ENCODE data around the gene INTS11.
"Not testable (repeated sequence)": the region's sequence is repeated elsewhere in the genome, so short reads cannot be mapped to it uniquely, and the experiment has no call there.

Gene INTS11

GRCh38 chr1:1329304-1330210 is 5.1 kb upstream of the INTS11 start:
- no peak for DNase-seq (ENCODE audit: low spot score)

- DNase-seq (ENCODE audit: low spot score), result no peak
Measured at GRCh38 chr1:1328254-1328653, 3.8 kb upstream of the INTS11 start.

- DNase-seq (ENCODE audit: low spot score), result no peak
Measured at GRCh38 chr1:1327291-1327690, 2.8 kb upstream of the INTS11 start.

- DNase-seq (ENCODE audit: low spot score), result no peak
Measured at GRCh38 chr1:1326075-1326605, 1.7 kb upstream of the INTS11 start.

GRCh38 chr1:1325288-1326074 is 1.0 kb upstream of the INTS11 start:
- no peak for DNase-seq (ENCODE audit: low spot score)

- no peak for DNase-seq (ENCODE audit: low spot score)
Measured at GRCh38 chr1:1324084-1324523, 356 bp downstream of the INTS11 start.

- DNase-seq (ENCODE audit: low spot score), result no peak
Measured at GRCh38 chr1:1322952-1323351, 1.5 kb downstream of the INTS11 start.

GRCh38 chr1:1322418-1322817 is 2.0 kb downstream of the INTS11 start:
- no peak for DNase-seq (ENCODE audit: low spot score)

- DNase-seq (ENCODE audit: low spot score), result no peak
Measured at GRCh38 chr1:1321477-1321876, 3.0 kb downstream of the INTS11 start.

- DNase-seq (ENCODE audit: low spot score), result no peak
Measured at GRCh38 chr1:1320666-1321448, 3.6 kb downstream of the INTS11 start.

GRCh38 chr1:1319646-1319941 is 4.9 kb downstream of the INTS11 start:
- no peak for DNase-seq (ENCODE audit: low spot score)

GRCh38 chr1:1318777-1319645 is 5.4 kb downstream of the INTS11 start:
- no peak for DNase-seq (ENCODE audit: low spot score)

- no peak for DNase-seq (ENCODE audit: low spot score)
Measured at GRCh38 chr1:1318131-1318652, 6.3 kb downstream of the INTS11 start.

GRCh38 chr1:1317420-1317819 is 7.0 kb downstream of the INTS11 start:
- DNase-seq (ENCODE audit: low spot score), result no peak

- DNase-seq (ENCODE audit: low spot score), result not testable (repeated sequence)
Measured at GRCh38 chr1:1316199-1316598, 8.3 kb downstream of the INTS11 start.

- no peak for DNase-seq (ENCODE audit: low spot score)
Measured at GRCh38 chr1:1315435-1315954, 9.0 kb downstream of the INTS11 start.

GRCh38 chr1:1314678-1315335 is 9.7 kb downstream of the INTS11 start:
- no peak for DNase-seq (ENCODE audit: low spot score)

- DNase-seq (ENCODE audit: low spot score), result no peak
Measured at GRCh38 chr1:1314237-1314586, 10.2 kb downstream of the INTS11 start.

- DNase-seq (ENCODE audit: low spot score), result no peak
Measured at GRCh38 chr1:1313500-1314236, 10.8 kb downstream of the INTS11 start.

Data from germinal center (tissue), 1 donor.